A549 (cell line): ENCODE measurements around the gene PFN1. TPM values are rescaled to one million over a fixed set of nuclear protein-coding genes. Genes with fewer than 3 reads are reported as not detected.

Source experiments
- ATAC-seq, 2 experiments: fragments of 200-7000 bp in 1 of 2; fragments of >200 bp in 1 of 2; cut with Nextera tagmentation in 1 of 2; cut with Tn5 transposase in 1 of 2; 3 replicates each; pipeline versions ENCODE4 v1.8.0 to v1.9.1; 2018 to 2020; ENCODE audit warnings: mild to moderate bottlenecking in 1 of 2, moderate library complexity in 1 of 2
- CTCF ChIA-PET: fragments of 300-600 bp; sonication (Branson Sonifier 250); formaldehyde crosslinking; extraction: SDS; loops from one replicate; lab custom pipeline; 2021; ENCODE audit warnings: antibody characterized with exemption, inconsistent platforms; lab: Yijun Ruan, JAX
- POLR2A ChIA-PET: fragments of 350-600 bp; formaldehyde crosslinking; extraction: SDS; loops from one replicate; lab custom pipeline; 2021; ENCODE audit warnings: antibody characterized with exemption, inconsistent platforms; lab: Yijun Ruan, JAX
- DNase-seq, 2 experiments: peaks; one replicate each; pipeline versions ENCODE4 v3.0.0 to v3.0.0-alpha.2; 2011 to 2016; ENCODE audit warnings: low read depth in 1 of 2, low spot score in 1 of 2
- FAIRE-seq: peaks from 2 replicates; lab custom pipeline; 2011; peaks lifted over from hg19 to GRCh38; lab: Jason Lieb, UNC
- H3K27ac ChIP-seq, 2 experiments: fragments of >200 bp; sonication (Bioruptor Twin); formaldehyde crosslinking; 3 replicates each; pipeline ENCODE4 v1.5.1; 2016 to 2017
- H3K4me1 ChIP-seq: fragments of >200 bp; sonication (Bioruptor Twin); formaldehyde crosslinking; 3 replicates; pipeline ENCODE4 v1.6.1; 2016
- H3K4me2 ChIP-seq: fragments of >200 bp; sonication (Bioruptor Twin); formaldehyde crosslinking; 3 replicates; pipeline ENCODE4 v1.6.1; 2016
- H3K4me3 ChIP-seq: fragments of >200 bp; sonication (Bioruptor Twin); formaldehyde crosslinking; 3 replicates; pipeline ENCODE4 v1.5.1; 2016
- H3K9me3 ChIP-seq: fragments of >200 bp; sonication (Bioruptor Twin); formaldehyde crosslinking; 3 replicates; pipeline ENCODE4 v1.6.1; 2016
- BCL3 ChIP-seq: fragments of >200 bp; sonication (Bioruptor Twin); formaldehyde crosslinking; IDR thresholded peaks from 3 replicates; pipeline ENCODE4 v1.6.1; 2016
- CBX8 ChIP-seq: fragments of 200-600 bp; sonication (generic); IDR thresholded peaks from 2 replicates; pipeline ENCODE4 v1.6.1; 2016
- CEBPB ChIP-seq, 2 experiments: fragments of >200 bp in 1 of 2; sonication (Bioruptor Twin) in 1 of 2; formaldehyde crosslinking in 1 of 2; IDR thresholded peaks; 2 replicates each; pipeline ENCODE4 v1.6.1; 2012 to 2016
- FOSB ChIP-seq: fragments of 250-450 bp; sonication (Bioruptor Pico); IDR thresholded peaks from 2 replicates; pipeline ENCODE4 v1.5.0; 2020; ENCODE audit warnings: mild to moderate bottlenecking, moderate library complexity
- FOSL2 ChIP-seq, 2 experiments: fragments of 450-650 bp in 1 of 2; fragments of >200 bp in 1 of 2; sonication (Bioruptor Twin) in 1 of 2; formaldehyde crosslinking; IDR thresholded peaks; 2 replicates each; pipeline versions ENCODE4 v1.5.0 to v1.6.1; 2016 to 2020; ENCODE audit warnings: mild to moderate bottlenecking in 1 of 2, moderate library complexity in 1 of 2
- FOXS1 ChIP-seq: fragments of 250-450 bp; sonication (Bioruptor Pico); IDR thresholded peaks from 2 replicates; pipeline ENCODE4 v1.5.0; 2020; ENCODE audit warnings: mild to moderate bottlenecking, moderate library complexity
- GATA3 ChIP-seq: IDR thresholded peaks from 2 replicates; pipeline ENCODE4 v1.6.1; 2012; ENCODE audit warnings: borderline replicate concordance
- HEYL ChIP-seq: fragments of 250-450 bp; sonication (Bioruptor Pico); IDR thresholded peaks from 2 replicates; pipeline ENCODE4 v1.8.0; 2021; ENCODE audit warnings: mild to moderate bottlenecking, moderate library complexity
- HOXA7 ChIP-seq: fragments of 250-450 bp; sonication (Bioruptor Pico); IDR thresholded peaks from 2 replicates; pipeline ENCODE4 v1.5.0; 2020; ENCODE audit warnings: mild to moderate bottlenecking, moderate library complexity
- HOXB13 ChIP-seq: fragments of 250-450 bp; sonication (Bioruptor Pico); IDR thresholded peaks from 2 replicates; pipeline ENCODE4 v1.5.0; 2020; ENCODE audit warnings: low read depth, mild to moderate bottlenecking, moderate library complexity
- JUN ChIP-seq, 2 experiments: fragments of >200 bp; sonication (Bioruptor Twin); formaldehyde crosslinking; IDR thresholded peaks; 2 replicates in 1 of 2; 3 replicates in 1 of 2; pipeline ENCODE4 v1.6.1; 2016 to 2017
- JUNB ChIP-seq: fragments of >200 bp; sonication (Bioruptor Twin); formaldehyde crosslinking; IDR thresholded peaks from 2 replicates; pipeline ENCODE4 v1.6.1; 2016
- KDM1A ChIP-seq: fragments of 200-600 bp; sonication (generic); IDR thresholded peaks from 2 replicates; pipeline ENCODE4 v1.6.1; 2016; ENCODE audit warnings: low read depth, mild to moderate bottlenecking
- MAZ ChIP-seq: fragments of 150-350 bp; IDR thresholded peaks from 2 replicates; pipeline ENCODE4 v1.6.1; 2014; ENCODE audit warnings: antibody characterized with exemption, low read depth, low read length, borderline replicate concordance
- MYC ChIP-seq: IDR thresholded peaks from 2 replicates; pipeline ENCODE4 v1.6.1; 2012; ENCODE audit warnings: mild to moderate bottlenecking, inconsistent platforms, low read length, improper control_type of control experiment, borderline replicate concordance
- NFE2L2 ChIP-seq: fragments of 150-350 bp; conservative IDR thresholded peaks from 2 replicates; pipeline ENCODE4 v1.6.1; 2014; ENCODE audit warnings: low read length
- POLR2AphosphoS2 ChIP-seq: conservative IDR thresholded peaks from 2 replicates; pipeline ENCODE4 v1.6.1; 2012; ENCODE audit warnings: low read length, improper control_type of control experiment, inconsistent platforms
- ZC3H11A ChIP-seq: fragments of 450-650 bp; IDR thresholded peaks from 2 replicates; pipeline ENCODE4 v1.6.1; 2014; ENCODE audit warnings: antibody characterized with exemption, mild to moderate bottlenecking
- WGBS: methylation state at CpG from one replicate; pipeline ENCODE4 v1.1.6; 2017; ENCODE audit errors: missing lambda C conversion rate; 5-methylcytosine and 5-hydroxymethylcytosine counted together
- polyA plus RNA-seq, 4 experiments: library from polyadenylated mRNA; depleted of rRNA in 3 of 4; stranded (reverse); fragments of >200 nt; fragmentation: RNase III in 1 of 4; extraction: RNeasy Plus Mini Kit Qiagen cat#74134 plus additional on column Dnase treatment in 1 of 4; gene quantifications; 2 replicates in 3 of 4; 3 replicates in 1 of 4; pipeline ENCODE4 v1.2.3, GENCODE V29; 2011 to 2017
- TF ChIP-seq, protein P1 (sequence below): IDR thresholded peaks from 2 replicates; pipeline ENCODE4 v1.6.1; 2012
- TF ChIP-seq, protein P2 (sequence below): IDR thresholded peaks from 2 replicates; pipeline ENCODE4 v1.6.1; 2012
- TF ChIP-seq, protein P3 (sequence below): fragments of 450-650 bp; IDR thresholded peaks from 2 replicates; pipeline ENCODE4 v1.6.1; 2014; ENCODE audit warnings: antibody characterized with exemption
- TF ChIP-seq, protein P4 (sequence below): fragments of >200 bp; sonication (Bioruptor Twin); formaldehyde crosslinking; IDR thresholded peaks from 2 replicates; pipeline ENCODE4 v1.6.1; 2016

Gene PFN1
- polyA plus RNA-seq, 2 of the 4 experiments (the other 2 are of a cell fraction): 1,732 to 3,230 TPM

- 4% methylated on average over 16 of the region's 16 CpGs for WGBS
- ChIA-PET POLR2A (interaction anchor here (5.3 kb wide), 1 partner anchor 21 kb away, joined by 67 read pairs; the partner anchor contains the start of gene SPAG7), CTCF (interaction anchor here (1.0 to 3.7 kb wide), 5 partner anchors 16 to 51 kb away, joined by 3 to 17 read pairs (median 4); partner anchors contain the start of genes CAMTA2, INCA1 and SPAG7)
- ATAC-seq: no peak
- no peaks in the 10 kb centered on the region for H3K9me3 ChIP-seq
- TF ChIP-seq JUN (IDR thresholded peaks at IDR 0.05): 0 out of 5 replicates have a peak, but pooled peaks of 1 of the 2 experiments have one; percentile 0
- TF ChIP-seq POLR2AphosphoS2: peak; percentile 36; the same call in 1 of the 2 replicates
- TF ChIP-seq KDM1A: no peak
- TF ChIP-seq HEYL (CRISPR knock-in tag): no peak
- TF ChIP-seq, protein P1, sequence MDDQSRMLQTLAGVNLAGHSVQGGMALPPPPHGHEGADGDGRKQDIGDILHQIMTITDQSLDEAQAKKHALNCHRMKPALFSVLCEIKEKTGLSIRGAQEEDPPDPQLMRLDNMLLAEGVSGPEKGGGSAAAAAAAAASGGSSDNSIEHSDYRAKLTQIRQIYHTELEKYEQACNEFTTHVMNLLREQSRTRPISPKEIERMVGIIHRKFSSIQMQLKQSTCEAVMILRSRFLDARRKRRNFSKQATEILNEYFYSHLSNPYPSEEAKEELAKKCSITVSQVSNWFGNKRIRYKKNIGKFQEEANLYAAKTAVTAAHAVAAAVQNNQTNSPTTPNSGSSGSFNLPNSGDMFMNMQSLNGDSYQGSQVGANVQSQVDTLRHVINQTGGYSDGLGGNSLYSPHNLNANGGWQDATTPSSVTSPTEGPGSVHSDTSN: 0 out of 2 replicates have a peak, but pooled peaks have one; percentile 33
- peak overlapping the region; percentile 99 for H3K27ac ChIP-seq
- DNase-seq: no peak
- peaks cover 61% of the 10 kb centered on the region for H3K4me1 ChIP-seq
- FAIRE-seq: no peak
- H3K4me3 ChIP-seq: peak overlapping the region; percentile 98
- peak overlapping the region; percentile 99 for H3K4me2 ChIP-seq
Measured at GRCh38 chr17:4946312-4946976, 1.9 kb downstream of the PFN1 start.

- WGBS: 4% methylated on average over 4 of the region's 4 CpGs
- Histone ChIP-seq H3K4me1 (peaks cover 59% of the 10 kb centered on the region), H3K27ac (peak overlapping the region; percentile 99), H3K9me3 (no peaks in the 10 kb centered on the region), H3K4me2 (peak overlapping the region; percentile 99)
- CTCF ChIA-PET: interaction anchor here (1.4 to 3.7 kb wide), 4 partner anchors 16 to 41 kb away, joined by 4 to 17 read pairs (median 8); partner anchors contain the start of genes CAMTA2 and SPAG7
- ATAC-seq: no peak
- POLR2A ChIA-PET: interaction anchor here (5.3 kb wide), 1 partner anchor 21 kb away, joined by 67 read pairs; the partner anchor contains the start of gene SPAG7
- TF ChIP-seq GATA3: no peak
- no peak for TF ChIP-seq JUN (IDR thresholded peaks at IDR 0.05)
- TF ChIP-seq MYC: no peak
- no peak for TF ChIP-seq FOXS1 (CRISPR knock-in tag)
- no peak for TF ChIP-seq NFE2L2
- TF ChIP-seq, protein P2, sequence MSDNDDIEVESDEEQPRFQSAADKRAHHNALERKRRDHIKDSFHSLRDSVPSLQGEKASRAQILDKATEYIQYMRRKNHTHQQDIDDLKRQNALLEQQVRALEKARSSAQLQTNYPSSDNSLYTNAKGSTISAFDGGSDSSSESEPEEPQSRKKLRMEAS: no peak
- TF ChIP-seq CBX8: no peak
- TF ChIP-seq BCL3: no peak
- no peak for TF ChIP-seq CEBPB (IDR thresholded peaks at IDR 0.05)
- no peak for TF ChIP-seq JUNB
- no peak for TF ChIP-seq FOSB
- TF ChIP-seq, all 56 proteins: peak for 0
- no peak for DNase-seq
- peak overlapping the region; percentile 98 for H3K4me3 ChIP-seq
- FAIRE-seq: no peak
Measured at GRCh38 chr17:4945944-4946280, 2.4 kb downstream of the PFN1 start.

DNA sequence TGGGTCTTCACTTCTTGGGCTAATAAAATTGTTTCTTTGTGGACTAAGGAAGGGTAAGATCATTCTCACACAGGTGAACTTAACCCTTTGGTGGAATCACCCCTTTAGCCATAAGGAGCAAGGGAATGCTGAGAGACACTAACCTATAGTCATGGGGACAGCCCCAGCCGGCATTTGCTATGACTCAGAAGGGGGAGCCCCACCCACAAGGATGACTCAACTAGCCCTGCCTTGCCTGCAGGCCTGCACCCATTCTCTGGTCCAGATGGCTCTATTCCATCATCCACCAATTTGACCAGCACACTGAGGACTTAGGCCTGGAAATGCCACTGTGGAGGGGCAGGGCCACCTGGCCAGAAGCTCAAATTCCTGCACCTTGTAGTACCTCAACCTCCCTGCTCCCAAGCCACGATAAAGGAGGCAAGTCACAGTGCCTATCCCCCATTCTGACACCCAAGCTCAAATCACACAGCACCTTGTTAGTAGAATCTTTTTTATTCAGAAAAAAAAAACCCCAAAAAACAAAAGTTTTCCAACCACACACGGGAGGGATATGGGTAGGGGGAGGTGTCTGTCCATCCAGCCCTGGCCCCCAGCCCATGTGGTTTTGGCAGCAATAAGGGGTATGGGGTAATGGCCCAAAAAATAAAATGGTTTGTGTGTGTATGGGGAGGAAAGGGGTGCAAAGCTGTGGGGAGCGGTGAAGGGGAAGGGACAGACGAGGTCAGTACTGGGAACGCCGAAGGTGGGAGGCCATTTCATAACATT, 3.0 kb downstream of the PFN1 start:
- Histone ChIP-seq H3K4me3 (peak overlapping the region; percentile 98), H3K27ac (peak overlapping the region; percentile 99), H3K4me2 (peak overlapping the region; percentile 99), H3K9me3 (no peaks in the 10 kb centered on the region), H3K4me1 (peaks cover 55% of the 10 kb centered on the region)
- POLR2A ChIA-PET: interaction anchor here (5.3 kb wide), 1 partner anchor 22 kb away, joined by 67 read pairs; the partner anchor contains the start of gene SPAG7
- 14% methylated on average over 7 of the region's 7 CpGs for WGBS
- ATAC-seq (peak; percentile 13 to 30; a peak in 4 of 6 replicates), DNase-seq (peak; percentile 89 to 97), FAIRE-seq (peak; percentile 81)
- CTCF ChIA-PET: interaction anchor here (0.6 to 3.7 kb wide), 4 partner anchors 17 to 88 kb away, joined by 3 to 17 read pairs (median 8); partner anchors contain the start of gene CAMTA2
- TF ChIP-seq, protein P3, sequence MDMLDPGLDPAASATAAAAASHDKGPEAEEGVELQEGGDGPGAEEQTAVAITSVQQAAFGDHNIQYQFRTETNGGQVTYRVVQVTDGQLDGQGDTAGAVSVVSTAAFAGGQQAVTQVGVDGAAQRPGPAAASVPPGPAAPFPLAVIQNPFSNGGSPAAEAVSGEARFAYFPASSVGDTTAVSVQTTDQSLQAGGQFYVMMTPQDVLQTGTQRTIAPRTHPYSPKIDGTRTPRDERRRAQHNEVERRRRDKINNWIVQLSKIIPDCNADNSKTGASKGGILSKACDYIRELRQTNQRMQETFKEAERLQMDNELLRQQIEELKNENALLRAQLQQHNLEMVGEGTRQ: peak; percentile 6; the same call in 1 of the 2 replicates
- TF ChIP-seq GATA3: peak; percentile 53; the same call in 1 of the 2 replicates
- TF ChIP-seq ZC3H11A: no peak
- 0 out of 2 replicates have a peak, but pooled peaks have one; percentile 56 for TF ChIP-seq MAZ
- TF ChIP-seq HOXA7 (CRISPR knock-in tag): peak; percentile 91; the same call in 1 of the 2 replicates
- TF ChIP-seq FOSB: peak; percentile 93
- no peak for TF ChIP-seq HOXB13
- TF ChIP-seq, protein P2: peak; percentile 69
- TF ChIP-seq POLR2AphosphoS2: peak; percentile 94
- TF ChIP-seq JUN (IDR thresholded peaks at IDR 0.05): peak; percentile 83 to 92
- TF ChIP-seq BCL3: peak; percentile 88; the same call in 2 of the 3 replicates
- peak; percentile 96 for TF ChIP-seq FOSL2 (IDR thresholded peaks at IDR 0.05)
- peak; percentile 99 for TF ChIP-seq FOSL2 (CRISPR knock-in tag; IDR thresholded peaks at IDR 0.05)
- TF ChIP-seq, protein P1: peak; percentile 90
- TF ChIP-seq, protein P4, sequence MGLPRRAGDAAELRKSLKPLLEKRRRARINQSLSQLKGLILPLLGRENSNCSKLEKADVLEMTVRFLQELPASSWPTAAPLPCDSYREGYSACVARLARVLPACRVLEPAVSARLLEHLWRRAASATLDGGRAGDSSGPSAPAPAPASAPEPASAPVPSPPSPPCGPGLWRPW: no peak
